Progenitor cell of endocrine pancreas (in vitro differentiated cells): ENCODE measurements around the gene ABCF3. TPM values are rescaled to one million over a fixed set of nuclear protein-coding genes. Genes with fewer than 3 reads are reported as not detected.

Experiments
- DNase-seq: peaks from one replicate; pipeline ENCODE4 v3.0.0; 2021; ENCODE audit warnings: low spot score; ENCODE audit not compliant: unreplicated experiment
- H3K27ac Mint-ChIP-seq: 2 replicates; pipeline ENCODE4 v1.8.0; 2021; ENCODE audit warnings: mild to moderate bottlenecking, moderate library complexity, mixed read lengths
- H3K27me3 Mint-ChIP-seq: 2 replicates; pipeline ENCODE4 v1.8.0; 2021; ENCODE audit warnings: mixed read lengths
- H3K36me3 Mint-ChIP-seq: 2 replicates; pipeline ENCODE4 v1.8.0; 2022; ENCODE audit warnings: mixed read lengths; ENCODE audit not compliant: insufficient read depth
- H3K4me1 Mint-ChIP-seq: 2 replicates; pipeline ENCODE4 v1.8.0; 2021; ENCODE audit warnings: low read depth, mixed read lengths
- H3K4me3 Mint-ChIP-seq: 2 replicates; pipeline ENCODE4 v1.8.0; 2021; ENCODE audit warnings: low read depth, mild to moderate bottlenecking, moderate library complexity, mixed read lengths
- H3K9me3 Mint-ChIP-seq: 2 replicates; pipeline ENCODE4 v1.8.0; 2021; ENCODE audit warnings: low read depth, mixed read lengths
- total RNA-seq: library from RNA; stranded (reverse); gene quantifications from 2 replicates; pipeline ENCODE4 v1.2.1, GENCODE V29; 2021
- TF ChIP-seq, protein P1 (sequence below): fragments of 200-600 bp; sonication (generic); IDR thresholded peaks from one replicate; pipeline ENCODE4 v1.5.0; 2021; ENCODE audit warnings: antibody characterized with exemption, mild to moderate bottlenecking; ENCODE audit not compliant: unreplicated experiment

Gene ABCF3
- total RNA-seq, 1 donor from 2014 or later = 60.8 TPM

DNA sequence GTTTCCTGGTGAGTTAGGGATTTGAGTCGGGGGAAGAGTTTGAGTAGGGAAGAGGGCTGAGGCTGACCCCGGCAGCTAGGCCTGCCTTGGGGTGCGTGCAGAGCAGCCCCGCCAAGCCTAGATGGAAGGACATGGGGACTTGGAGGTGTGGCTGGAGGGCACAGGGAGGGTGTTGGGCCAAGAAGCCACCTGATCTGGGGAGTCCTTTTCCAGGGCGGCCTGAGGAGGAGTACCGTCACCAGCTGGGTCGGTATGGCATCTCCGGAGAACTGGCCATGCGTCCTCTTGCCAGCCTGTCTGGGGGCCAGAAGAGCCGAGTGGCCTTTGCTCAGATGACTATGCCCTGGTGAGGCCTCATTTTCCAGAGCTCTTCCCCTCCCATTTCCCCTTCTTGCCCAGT lies 6.9 kb downstream of the ABCF3 start:
- no peaks in the 10 kb centered on the region for H3K27me3 Mint-ChIP-seq
- TF ChIP-seq, protein P1, sequence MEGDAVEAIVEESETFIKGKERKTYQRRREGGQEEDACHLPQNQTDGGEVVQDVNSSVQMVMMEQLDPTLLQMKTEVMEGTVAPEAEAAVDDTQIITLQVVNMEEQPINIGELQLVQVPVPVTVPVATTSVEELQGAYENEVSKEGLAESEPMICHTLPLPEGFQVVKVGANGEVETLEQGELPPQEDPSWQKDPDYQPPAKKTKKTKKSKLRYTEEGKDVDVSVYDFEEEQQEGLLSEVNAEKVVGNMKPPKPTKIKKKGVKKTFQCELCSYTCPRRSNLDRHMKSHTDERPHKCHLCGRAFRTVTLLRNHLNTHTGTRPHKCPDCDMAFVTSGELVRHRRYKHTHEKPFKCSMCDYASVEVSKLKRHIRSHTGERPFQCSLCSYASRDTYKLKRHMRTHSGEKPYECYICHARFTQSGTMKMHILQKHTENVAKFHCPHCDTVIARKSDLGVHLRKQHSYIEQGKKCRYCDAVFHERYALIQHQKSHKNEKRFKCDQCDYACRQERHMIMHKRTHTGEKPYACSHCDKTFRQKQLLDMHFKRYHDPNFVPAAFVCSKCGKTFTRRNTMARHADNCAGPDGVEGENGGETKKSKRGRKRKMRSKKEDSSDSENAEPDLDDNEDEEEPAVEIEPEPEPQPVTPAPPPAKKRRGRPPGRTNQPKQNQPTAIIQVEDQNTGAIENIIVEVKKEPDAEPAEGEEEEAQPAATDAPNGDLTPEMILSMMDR = no peak
- H3K27ac Mint-ChIP-seq = no peak overlapping the region
- H3K4me3 Mint-ChIP-seq = no peak overlapping the region
- H3K36me3 Mint-ChIP-seq = peaks cover 11% of the 10 kb centered on the region
- DNase-seq = no peak
- no peaks in the 10 kb centered on the region for H3K4me1 Mint-ChIP-seq
- H3K9me3 Mint-ChIP-seq = no peaks in the 10 kb centered on the region

DNA sequence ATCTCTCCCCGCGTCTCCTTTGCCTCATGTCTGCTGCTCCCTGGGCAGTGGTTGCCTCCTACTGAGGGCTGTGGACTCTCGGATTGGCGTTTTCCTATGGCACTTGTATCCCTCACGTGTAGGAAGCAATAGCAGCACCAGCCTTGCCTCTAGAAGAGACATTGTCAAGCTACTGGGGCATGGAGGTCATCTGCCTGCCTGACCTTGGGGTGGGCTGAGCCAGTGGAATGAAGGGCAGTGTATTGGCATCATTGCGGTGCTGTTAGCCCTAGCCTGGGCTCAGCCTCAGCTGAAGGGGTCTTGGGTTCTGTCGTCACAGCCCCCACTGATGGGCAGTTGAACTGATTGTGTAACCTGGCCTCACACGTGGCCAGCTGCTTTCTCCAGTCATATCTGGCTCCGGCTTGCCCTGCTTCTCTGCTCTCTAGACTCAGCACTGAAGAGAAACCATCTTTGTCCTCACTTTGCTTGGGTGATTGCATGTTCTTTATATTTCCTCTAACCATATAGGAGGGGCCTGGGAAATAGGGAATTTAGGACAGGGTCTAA lies 8.1 kb downstream of the ABCF3 start:
- H3K4me1 Mint-ChIP-seq = no peaks in the 10 kb centered on the region
- TF ChIP-seq, protein P1 = no peak
- H3K9me3 Mint-ChIP-seq = no peaks in the 10 kb centered on the region
- no peak overlapping the region for H3K27ac Mint-ChIP-seq
- peaks cover 11% of the 10 kb centered on the region for H3K36me3 Mint-ChIP-seq
- DNase-seq = no peak
- no peaks in the 10 kb centered on the region for H3K27me3 Mint-ChIP-seq
- no peak overlapping the region for H3K4me3 Mint-ChIP-seq

DNA sequence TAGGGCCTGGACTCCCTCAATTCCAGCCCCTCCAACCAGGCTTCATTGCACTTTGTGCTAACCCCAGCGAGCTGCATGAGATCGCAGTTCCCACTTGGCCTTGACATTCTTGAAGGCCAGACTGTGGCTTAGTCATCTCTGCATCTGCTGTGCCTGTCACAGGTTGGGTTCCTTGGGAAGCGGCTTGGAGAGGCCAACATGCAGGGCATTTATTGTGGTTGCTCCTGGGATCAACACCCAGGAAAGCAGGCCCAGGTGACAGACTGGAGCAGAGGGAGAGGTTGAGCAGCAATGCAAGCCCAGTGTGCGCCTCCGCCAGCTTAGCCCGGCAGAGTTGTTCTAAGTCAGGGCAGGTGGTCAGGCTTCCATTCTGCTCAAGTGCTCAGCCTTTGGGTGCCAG lies 10.5 kb downstream of the ABCF3 start:
- H3K36me3 Mint-ChIP-seq = peaks cover 7% of the 10 kb centered on the region
- H3K27ac Mint-ChIP-seq = no peak overlapping the region
- H3K27me3 Mint-ChIP-seq = no peaks in the 10 kb centered on the region
- H3K4me1 Mint-ChIP-seq = no peaks in the 10 kb centered on the region
- DNase-seq = no peak
- H3K4me3 Mint-ChIP-seq = no peak overlapping the region
- TF ChIP-seq, protein P1 = no peak
- H3K9me3 Mint-ChIP-seq = no peaks in the 10 kb centered on the region

DNA sequence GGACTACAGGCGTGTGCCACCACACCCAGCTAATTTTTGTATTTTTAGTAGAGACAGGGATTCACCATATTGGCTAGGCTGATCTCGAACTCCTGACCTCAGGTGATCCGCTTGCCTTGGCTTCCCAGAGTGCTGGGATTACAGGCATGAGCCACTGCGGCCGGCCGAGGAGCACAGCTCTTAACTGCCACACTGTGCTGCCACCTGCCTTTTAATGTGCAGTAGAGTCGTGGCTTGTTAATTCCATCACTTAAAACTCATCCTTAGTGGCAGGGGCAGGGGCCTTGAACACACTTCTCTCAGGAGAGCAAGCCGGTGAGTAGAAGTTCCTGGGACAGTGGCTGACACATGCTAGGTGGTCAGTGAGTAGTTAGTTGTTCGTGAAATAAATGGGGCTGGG lies 12.5 kb downstream of the ABCF3 start:
- Mint-ChIP-seq H3K9me3 (no peaks in the 10 kb centered on the region), H3K27me3 (no peaks in the 10 kb centered on the region), H3K27ac (no peak overlapping the region), H3K4me3 (no peak overlapping the region), H3K36me3 (peaks cover 1% of the 10 kb centered on the region), H3K4me1 (no peaks in the 10 kb centered on the region)
- DNase-seq = no peak
- TF ChIP-seq, protein P1 = no peak

DNA sequence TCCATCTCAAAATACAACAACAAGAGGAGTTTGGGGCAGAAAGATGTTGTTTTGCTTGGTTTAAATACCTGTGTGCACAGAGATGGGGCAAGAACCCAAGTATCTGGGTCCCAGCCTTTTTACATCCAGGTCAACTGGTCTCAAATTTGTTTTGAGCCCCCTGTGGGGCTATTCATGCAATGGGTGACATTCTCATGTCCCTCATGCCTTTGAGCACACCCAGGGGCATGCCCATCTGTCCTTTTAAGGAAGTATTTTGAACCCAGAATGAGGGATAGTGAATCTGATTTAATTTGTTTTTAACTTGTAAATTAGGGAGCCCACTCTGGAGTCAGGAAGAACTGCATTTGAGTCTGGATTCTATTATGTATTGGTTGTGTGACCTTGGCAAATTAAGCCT lies 14.8 kb downstream of the ABCF3 start:
- no peak overlapping the region for H3K4me3 Mint-ChIP-seq
- no peak for DNase-seq
- TF ChIP-seq, protein P1 = no peak

More for the DNA sequence above, 14.8 kb downstream of the ABCF3 start:
- Mint-ChIP-seq H3K27ac (no peak overlapping the region), H3K36me3 (no peaks in the 10 kb centered on the region), H3K27me3 (peaks cover 4% of the 10 kb centered on the region), H3K9me3 (no peaks in the 10 kb centered on the region), H3K4me1 (no peaks in the 10 kb centered on the region)
